HepG2 (cell line): ENCODE data around the gene JADE3. TPM values are rescaled to one million over a fixed set of nuclear protein-coding genes. Genes with fewer than 3 reads are reported as not detected.
A peak's percentile ranks its signal among the peaks of the same experiment; 100 is the strongest.

Source experiments
- AFF4 ChIP-seq: sonication (generic); formaldehyde crosslinking; IDR thresholded peaks from 2 replicates; pipeline ENCODE4 v1.4.0; 2020; ENCODE audit warnings: missing genetic modification reagents
- CEBPB ChIP-seq: IDR thresholded peaks from 2 replicates; pipeline ENCODE4 v1.6.1; 2011; ENCODE audit warnings: low read depth, low read length, improper control_type of control experiment, borderline replicate concordance
- EZH2 ChIP-seq: conservative IDR thresholded peaks from 2 replicates; pipeline ENCODE4 v1.6.1; 2012; ENCODE audit warnings: mild to moderate bottlenecking, low read depth, low read length, moderate library complexity
- FOXO1 ChIP-seq: sonication (generic); formaldehyde crosslinking; IDR thresholded peaks from 2 replicates; pipeline ENCODE4 v1.4.0; 2020; ENCODE audit warnings: missing genetic modification reagents
- HDAC6 ChIP-seq: fragments of 200-600 bp; sonication (generic); IDR thresholded peaks from 2 replicates; pipeline ENCODE4 v1.7.0; 2017; ENCODE audit warnings: mild to moderate bottlenecking, antibody characterized with exemption, low read length, low read depth
- HHEX ChIP-seq: IDR thresholded peaks from 2 replicates; pipeline ENCODE4 v1.6.1; 2016; ENCODE audit warnings: control low read depth
- MBNL3 ChIP-seq: fragments of 250-450 bp; sonication (Bioruptor Pico); conservative IDR thresholded peaks from 2 replicates; pipeline ENCODE4 v1.8.0; 2022; ENCODE audit warnings: mild to moderate bottlenecking, inconsistent platforms
- SALL1 ChIP-seq: sonication (generic); formaldehyde crosslinking; IDR thresholded peaks from 2 replicates; pipeline ENCODE4 v1.8.0; 2022; ENCODE audit warnings: mild to moderate bottlenecking, missing genetic modification reagents
- SIX4 ChIP-seq: sonication (generic); formaldehyde crosslinking; IDR thresholded peaks from 2 replicates; pipeline ENCODE4 v1.4.0; 2020; ENCODE audit warnings: missing genetic modification reagents
- SKI ChIP-seq: fragments of 450-650 bp; IDR thresholded peaks from one replicate; pipeline ENCODE4 v1.6.1; 2018; ENCODE audit warnings: mild to moderate bottlenecking; ENCODE audit not compliant: partially characterized antibody
- SRSF1 ChIP-seq: fragments of 200-400 bp; formaldehyde crosslinking; optimal IDR thresholded peaks from 2 replicates; pipeline ENCODE3; 2017; ENCODE audit warnings: mild to moderate bottlenecking, low read depth, low read length, moderate library complexity
- TCF7L2 ChIP-seq: IDR thresholded peaks from 2 replicates; pipeline ENCODE4 v1.6.1; 2011; ENCODE audit warnings: mild to moderate bottlenecking, low read depth, low read length, moderate library complexity
- XBP1 ChIP-seq: sonication (generic); formaldehyde crosslinking; IDR thresholded peaks from 2 replicates; pipeline ENCODE4 v1.5.0; 2020; ENCODE audit warnings: missing genetic modification reagents
- ZMYM3 ChIP-seq: sonication (generic); formaldehyde crosslinking; IDR thresholded peaks from 2 replicates; pipeline ENCODE4 v1.5.1; 2020; ENCODE audit warnings: mild to moderate bottlenecking, missing genetic modification reagents
- ZNF205 ChIP-seq: IDR thresholded peaks from 2 replicates; pipeline ENCODE4 v1.6.1; 2018; ENCODE audit warnings: missing biosample characterization, missing genetic modification reagents
- ZNF224 ChIP-seq: sonication (generic); formaldehyde crosslinking; IDR thresholded peaks from 2 replicates; pipeline ENCODE4 v1.5.0; 2020; ENCODE audit warnings: mild to moderate bottlenecking, missing genetic modification reagents
- ZNF232 ChIP-seq: sonication (generic); formaldehyde crosslinking; IDR thresholded peaks from 2 replicates; pipeline ENCODE4 v1.4.0; 2020; ENCODE audit warnings: missing genetic modification reagents, borderline replicate concordance
- ZNF274 ChIP-seq: sonication (generic); formaldehyde crosslinking; IDR thresholded peaks from 2 replicates; pipeline ENCODE4 v1.5.1; 2020; ENCODE audit warnings: mild to moderate bottlenecking, missing genetic modification reagents
- ZNF354B ChIP-seq: sonication (generic); formaldehyde crosslinking; IDR thresholded peaks from 2 replicates; pipeline ENCODE4 v1.8.0; 2022; ENCODE audit warnings: mild to moderate bottlenecking, missing genetic modification reagents
- ZNF468 ChIP-seq: sonication (generic); formaldehyde crosslinking; IDR thresholded peaks from 2 replicates; pipeline ENCODE4 v1.8.0; 2022; ENCODE audit warnings: mild to moderate bottlenecking, moderate library complexity, missing genetic modification reagents
- ZNF563 ChIP-seq: sonication (generic); formaldehyde crosslinking; IDR thresholded peaks from 2 replicates; pipeline ENCODE4 v1.8.0; 2022; ENCODE audit warnings: mild to moderate bottlenecking, moderate library complexity, missing genetic modification reagents
- ZNF761 ChIP-seq: sonication (generic); formaldehyde crosslinking; conservative IDR thresholded peaks from 2 replicates; pipeline ENCODE4 v1.4.0; 2020; ENCODE audit warnings: mild to moderate bottlenecking, missing genetic modification reagents
- ZNF891 ChIP-seq: sonication (generic); formaldehyde crosslinking; IDR thresholded peaks from 2 replicates; pipeline ENCODE4 v1.5.0; 2020; ENCODE audit warnings: mild to moderate bottlenecking, missing genetic modification reagents
- ZSCAN21 ChIP-seq: sonication (generic); formaldehyde crosslinking; IDR thresholded peaks from 2 replicates; pipeline ENCODE4 v1.8.0; 2022; ENCODE audit warnings: mild to moderate bottlenecking, missing genetic modification reagents, moderate library complexity, borderline replicate concordance
- ZSCAN25 ChIP-seq: sonication (generic); formaldehyde crosslinking; IDR thresholded peaks from 2 replicates; pipeline ENCODE4 v1.8.0; 2022; ENCODE audit warnings: mild to moderate bottlenecking, missing genetic modification reagents
- polyA plus RNA-seq, 8 experiments: library from polyadenylated mRNA; depleted of rRNA in 3 of 8; stranded (reverse) in 7 of 8; unstranded in 1 of 8; fragments of >200 nt; fragmentation: Illumina TruSeq in 4 of 8; extraction: Trizol in 4 of 8; gene quantifications; 2 replicates each; pipeline versions ENCODE4 v1.2.1 to v1.2.3, GENCODE V29; 2011 to 2016; ENCODE audit warnings: low read depth in 4 of 8, missing spikeins in 1 of 8, mixed read lengths in 1 of 8; ENCODE audit not compliant: insufficient read depth in 1 of 8
- total RNA-seq, 5 experiments: library from RNA; depleted of rRNA; stranded (reverse); fragments of >200 nt; fragmentation: Illumina TruSeq; extraction: Trizol; gene quantifications; 2 replicates each; pipeline ENCODE4 v1.2.3, GENCODE V29; 2016; ENCODE audit warnings: low read depth in 1 of 5
- TF ChIP-seq, protein P1 (sequence below), 2 experiments: sonication (generic) in 1 of 2; formaldehyde crosslinking in 1 of 2; IDR thresholded peaks; 2 replicates each; pipeline versions ENCODE4 v1.4.0 to v1.6.1; 2018 to 2020; ENCODE audit warnings: missing genetic modification reagents in 2 of 2, borderline replicate concordance in 1 of 2, low read depth in 1 of 2, mild to moderate bottlenecking in 1 of 2, missing biosample characterization in 1 of 2

JADE3 gene
- total and polyA plus RNA-seq, 2 of the 13 experiments (the other 11 are each of a cell fraction or from before 2014, with no cell fraction given) = 7.7 to 7.8 TPM

GRCh38 chrX:47080215-47080914, 168.1 kb downstream of the JADE3 start (continued):
- TF ChIP-seq SIX4 = no peak
- no peak for TF ChIP-seq HDAC6
- no peak for TF ChIP-seq ZNF354B (CRISPR knock-in tag)
- peak; percentile 40; the same call in 1 of the 2 replicates for TF ChIP-seq CEBPB
- TF ChIP-seq HHEX (CRISPR knock-in tag) = peak; percentile 64; the same call in 1 of the 2 replicates
- TF ChIP-seq EZH2 = no peak
- TF ChIP-seq ZNF205 (CRISPR knock-in tag) = no peak
- TF ChIP-seq XBP1 (CRISPR knock-in tag) = no peak
- TF ChIP-seq SALL1 (CRISPR knock-in tag) = peak; percentile 94
- TF ChIP-seq ZNF468 (CRISPR knock-in tag) = no peak
- no peak for TF ChIP-seq ZSCAN21 (CRISPR knock-in tag)
- TF ChIP-seq ZNF563 (CRISPR knock-in tag) = no peak
- peak; percentile 44; the same call in 1 of the 2 replicates for TF ChIP-seq TCF7L2
- peak; percentile 64 for TF ChIP-seq SKI
- TF ChIP-seq ZSCAN25 (CRISPR knock-in tag) = no peak
- TF ChIP-seq ZNF891 (CRISPR knock-in tag) = no peak
- no peak for TF ChIP-seq ZNF232 (CRISPR knock-in tag)
- TF ChIP-seq ZNF761 (CRISPR knock-in tag) = no peak
- TF ChIP-seq FOXO1 (CRISPR knock-in tag) = peak; percentile 93
- no peak for TF ChIP-seq AFF4 (CRISPR knock-in tag)
- TF ChIP-seq SRSF1 = no peak
- no peak for TF ChIP-seq MBNL3 (CRISPR knock-in tag)
- TF ChIP-seq ZNF274 (CRISPR knock-in tag) = no peak
- no peak for TF ChIP-seq ZMYM3
- no peak for TF ChIP-seq ZNF224 (CRISPR knock-in tag)
- TF ChIP-seq, protein P1, sequence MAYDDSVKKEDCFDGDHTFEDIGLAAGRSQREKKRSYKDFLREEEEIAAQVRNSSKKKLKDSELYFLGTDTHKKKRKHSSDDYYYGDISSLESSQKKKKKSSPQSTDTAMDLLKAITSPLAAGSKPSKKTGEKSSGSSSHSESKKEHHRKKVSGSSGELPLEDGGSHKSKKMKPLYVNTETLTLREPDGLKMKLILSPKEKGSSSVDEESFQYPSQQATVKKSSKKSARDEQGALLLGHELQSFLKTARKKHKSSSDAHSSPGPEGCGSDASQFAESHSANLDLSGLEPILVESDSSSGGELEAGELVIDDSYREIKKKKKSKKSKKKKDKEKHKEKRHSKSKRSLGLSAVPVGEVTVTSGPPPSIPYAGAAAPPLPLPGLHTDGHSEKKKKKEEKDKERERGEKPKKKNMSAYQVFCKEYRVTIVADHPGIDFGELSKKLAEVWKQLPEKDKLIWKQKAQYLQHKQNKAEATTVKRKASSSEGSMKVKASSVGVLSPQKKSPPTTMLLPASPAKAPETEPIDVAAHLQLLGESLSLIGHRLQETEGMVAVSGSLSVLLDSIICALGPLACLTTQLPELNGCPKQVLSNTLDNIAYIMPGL (CRISPR knock-in tag; IDR thresholded peaks at IDR 0.05; ENCODE audit: borderline replicate concordance in 1 of 2, low read depth in 1 of 2) = 0 out of 4 replicates have a peak, but pooled peaks of 1 of the 2 experiments have one; percentile 21
